ENCODE measurements around the gene GSG1L. TPM values are rescaled to one million over a fixed set of nuclear protein-coding genes. Genes with fewer than 3 reads are reported as not detected.

Gene GSG1L
- total and polyA plus RNA-seq, 2 of the 13 experiments (the other 11 are each of a cell fraction or from before 2014, with no cell fraction given), result not detected

DNA sequence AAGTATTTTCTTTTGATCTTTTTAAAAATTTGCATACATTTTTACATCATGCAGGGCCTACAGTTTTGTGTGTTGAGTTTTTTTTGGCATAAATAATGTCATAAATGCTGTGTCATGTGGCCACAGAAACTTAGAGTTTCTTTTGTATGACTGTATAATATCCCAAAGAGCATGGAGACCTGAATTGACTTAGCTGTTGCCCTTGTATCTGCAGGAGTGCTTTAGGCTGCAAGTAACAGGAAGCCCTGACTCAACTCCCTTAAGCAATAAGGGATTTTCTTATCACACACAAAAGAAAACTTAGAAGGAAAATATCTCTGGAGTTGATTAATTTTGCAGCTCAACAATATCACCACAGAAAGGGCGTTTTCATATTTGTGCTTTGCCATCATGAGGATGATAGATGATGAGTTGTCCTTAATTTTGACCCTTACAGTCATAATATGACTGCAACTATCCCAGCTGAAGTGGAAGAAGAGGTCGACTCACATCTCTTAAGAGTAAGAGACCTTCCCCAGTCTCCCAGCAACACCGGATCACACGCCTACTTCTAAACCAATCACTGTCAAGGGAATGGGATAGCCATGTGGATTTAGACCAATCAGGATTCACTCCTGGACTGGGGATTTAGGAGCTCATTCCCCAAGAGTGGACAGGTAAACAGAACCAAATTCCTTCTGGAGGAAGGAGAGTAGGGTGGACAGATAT is 138.9 kb downstream of the GSG1L start:
- FAIRE-seq, result no peak
- CTCF ChIA-PET (ENCODE audit: low intra/inter-chr PET ratio, low total read pairs), result no interaction called here
- no peaks in the 10 kb centered on the region for H3K36me3 ChIP-seq (replicated peaks in 1 of 2; ENCODE audit: control insufficient read depth in 1 of 2, insufficient read depth in 2 of 2, low read length in 2 of 2)
- BruUV-seq (replicated peaks), result no TSS peak
- no peaks in the 10 kb centered on the region for H3K79me2 ChIP-seq (ENCODE audit: insufficient read depth, low read length)
- no peaks in the 10 kb centered on the region for H3K9me3 ChIP-seq (ENCODE audit: low read length)
- no peak overlapping the region for H3K9ac ChIP-seq (ENCODE audit: insufficient read depth, low read depth, low read length)
- POLR2A ChIA-PET, result no interaction called here
- no peak overlapping the region for H3K4me3 ChIP-seq (replicated peaks in 1 of 3; ENCODE audit: insufficient read depth in 1 of 3, low read depth in 2 of 3, low read length in 3 of 3)
- peaks cover 2 to 17% of the 10 kb centered on the region in 2 experiments; a peak in 3 of 5 replicates for H3K27me3 ChIP-seq (ENCODE audit: control insufficient read depth in 1 of 2, insufficient read depth in 2 of 2, low read length in 2 of 2)
- no peaks in the 10 kb centered on the region; the same call in 1 of the 2 replicates for H4K20me1 ChIP-seq (ENCODE audit: insufficient read depth, low read length)
- no peak for ATAC-seq
- in situ Hi-C loops (cut with HindIII; ENCODE audit: extremely low pct_ligation_motif_present, low pct_unique_long_range_greater_than_20kb), result no loop called here
- WGBS (ENCODE audit: low lambda C conversion rate), result 45% methylated on average over 4 of the region's 4 CpGs
- DNase-seq (ENCODE audit: low spot score), result no peak
- H3K4me2 ChIP-seq (ENCODE audit: low read depth, low read length), result no peak overlapping the region
- TF ChIP-seq RFX5 (IDR thresholded peaks at IDR 0.05; ENCODE audit: low read depth, low read length) (0 out of 2 replicates have a peak, but pooled peaks have one; percentile 52), HHEX (CRISPR knock-in tag; IDR thresholded peaks at IDR 0.05) (no peak), HNRNPLL (IDR thresholded peaks at IDR 0.05; ENCODE audit: low read depth, low read length, poor library complexity, severe bottlenecking) (no peak), RXRB (CRISPR knock-in tag; IDR thresholded peaks at IDR 0.05; ENCODE audit: borderline replicate concordance) (no peak)
- no peak overlapping the region for H3K27ac ChIP-seq (ENCODE audit: extremely low read length, insufficient read depth, low read length)
- H3K4me1 ChIP-seq (ENCODE audit: insufficient read depth, low read length), result no peaks in the 10 kb centered on the region
- no peak overlapping the region for H2AFZ ChIP-seq (ENCODE audit: low read length)
- intact Hi-C loops (cut with micrococcal nuclease; ENCODE audit: unreplicated experiment), result no loop called here

DNA sequence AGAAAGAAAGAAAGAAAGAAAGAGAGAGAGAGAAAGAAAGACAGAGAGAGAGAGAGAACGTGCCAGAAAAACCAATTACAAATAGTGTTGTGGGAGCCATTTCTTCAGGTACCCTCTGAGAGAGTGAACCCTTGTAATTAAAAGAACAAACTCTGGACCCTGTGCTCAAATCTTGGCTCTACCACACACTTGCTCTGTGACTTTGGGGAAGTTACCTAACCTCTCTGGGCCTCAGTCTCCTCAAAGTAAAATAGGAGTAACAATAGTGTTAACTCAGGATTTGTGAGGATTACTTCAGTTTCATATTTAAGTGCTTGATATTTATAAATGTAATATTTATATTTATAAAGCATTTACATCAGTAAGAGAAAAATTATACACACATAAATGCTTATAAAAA is 139.8 kb downstream of the GSG1L start:
- H3K27me3 ChIP-seq (ENCODE audit: control insufficient read depth in 1 of 2, insufficient read depth in 2 of 2, low read length in 2 of 2), result peaks cover 2 to 17% of the 10 kb centered on the region in 2 experiments; a peak in 2 of 5 replicates
- no peak overlapping the region for H2AFZ ChIP-seq (ENCODE audit: low read length)
- H3K4me2 ChIP-seq (ENCODE audit: low read depth, low read length), result no peak overlapping the region
- FAIRE-seq (no peak), DNase-seq (ENCODE audit: low spot score) (no peak), ATAC-seq (no peak)
- intact Hi-C loops (cut with micrococcal nuclease; ENCODE audit: unreplicated experiment) (no loop called here), in situ Hi-C loops (cut with HindIII; ENCODE audit: extremely low pct_ligation_motif_present, low pct_unique_long_range_greater_than_20kb) (no loop called here)
- no TSS peak for BruUV-seq (replicated peaks)
- no peaks in the 10 kb centered on the region for H3K36me3 ChIP-seq (replicated peaks in 1 of 2; ENCODE audit: control insufficient read depth in 1 of 2, insufficient read depth in 2 of 2, low read length in 2 of 2)
- POLR2A ChIA-PET, result no interaction called here
- H3K9me3 ChIP-seq (ENCODE audit: low read length), result no peaks in the 10 kb centered on the region
- H3K9ac ChIP-seq (ENCODE audit: insufficient read depth, low read depth, low read length), result no peak overlapping the region
- 14% methylated on average over 1 of the region's 1 CpG for WGBS (ENCODE audit: low lambda C conversion rate)
- H3K4me3 ChIP-seq (replicated peaks in 1 of 3; ENCODE audit: insufficient read depth in 1 of 3, low read depth in 2 of 3, low read length in 3 of 3), result no peak overlapping the region
- H4K20me1 ChIP-seq (ENCODE audit: insufficient read depth, low read length), result no peaks in the 10 kb centered on the region; the same call in 1 of the 2 replicates
- H3K79me2 ChIP-seq (ENCODE audit: insufficient read depth, low read length), result no peaks in the 10 kb centered on the region
- H3K27ac ChIP-seq (ENCODE audit: extremely low read length, insufficient read depth, low read length), result no peak overlapping the region
- H3K4me1 ChIP-seq (ENCODE audit: insufficient read depth, low read length), result no peaks in the 10 kb centered on the region
- CTCF ChIA-PET (ENCODE audit: low intra/inter-chr PET ratio, low total read pairs), result no interaction called here
- TF ChIP-seq NCOA2 (CRISPR knock-in tag; IDR thresholded peaks at IDR 0.05), result no peak
- no peak for TF ChIP-seq TEAD2 (CRISPR knock-in tag; IDR thresholded peaks at IDR 0.05)
- no peak for TF ChIP-seq ZNF235 (CRISPR knock-in tag; IDR thresholded peaks at IDR 0.05; ENCODE audit: borderline replicate concordance)
- TF ChIP-seq ISX (CRISPR knock-in tag; conservative IDR thresholded peaks at IDR 0.05), result no peak
- no peak for TF ChIP-seq CC2D1A (CRISPR knock-in tag; IDR thresholded peaks at IDR 0.05)
- TF ChIP-seq, protein P1, sequence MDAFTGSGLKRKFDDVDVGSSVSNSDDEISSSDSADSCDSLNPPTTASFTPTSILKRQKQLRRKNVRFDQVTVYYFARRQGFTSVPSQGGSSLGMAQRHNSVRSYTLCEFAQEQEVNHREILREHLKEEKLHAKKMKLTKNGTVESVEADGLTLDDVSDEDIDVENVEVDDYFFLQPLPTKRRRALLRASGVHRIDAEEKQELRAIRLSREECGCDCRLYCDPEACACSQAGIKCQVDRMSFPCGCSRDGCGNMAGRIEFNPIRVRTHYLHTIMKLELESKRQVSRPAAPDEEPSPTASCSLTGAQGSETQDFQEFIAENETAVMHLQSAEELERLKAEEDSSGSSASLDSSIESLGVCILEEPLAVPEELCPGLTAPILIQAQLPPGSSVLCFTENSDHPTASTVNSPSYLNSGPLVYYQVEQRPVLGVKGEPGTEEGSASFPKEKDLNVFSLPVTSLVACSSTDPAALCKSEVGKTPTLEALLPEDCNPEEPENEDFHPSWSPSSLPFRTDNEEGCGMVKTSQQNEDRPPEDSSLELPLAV (CRISPR knock-in tag; conservative IDR thresholded peaks at IDR 0.05; ENCODE audit: low read depth), result no peak
- TF ChIP-seq ZNF891 (CRISPR knock-in tag; IDR thresholded peaks at IDR 0.05), result no peak
- no peak for TF ChIP-seq ZNF484 (CRISPR knock-in tag; IDR thresholded peaks at IDR 0.05; ENCODE audit: borderline replicate concordance, low read depth)
- no peak for TF ChIP-seq ZFP1 (CRISPR knock-in tag; IDR thresholded peaks at IDR 0.05)
- TF ChIP-seq ZNF800 (CRISPR knock-in tag; IDR thresholded peaks at IDR 0.05), result no peak
- no peak for TF ChIP-seq TCF7L2 (IDR thresholded peaks at IDR 0.05; ENCODE audit: low read depth, low read length)
- no peak for TF ChIP-seq SALL2 (CRISPR knock-in tag; IDR thresholded peaks at IDR 0.05)
- TF ChIP-seq ZNF335 (CRISPR knock-in tag; IDR thresholded peaks at IDR 0.05), result no peak

Measured in HepG2 (cell line).